Upper lobe of left lung (tissue), 6 donors: ENCODE results near the gene ZNF213. TPM values are rescaled to one million over a fixed set of nuclear protein-coding genes. Genes with fewer than 3 reads are reported as not detected.

ENCODE experiments used
- ATAC-seq, 2 donors: fragments of 200-7000 bp; cut with Tn5 transposase; one replicate each; pipeline ENCODE4 v1.9.1; 2022; ENCODE audit warnings: mild to moderate bottlenecking in 2 of 2, moderate library complexity in 2 of 2; ENCODE audit not compliant: low FRiP score in 2 of 2
- DNase-seq, 2 donors: peaks; one replicate each; pipeline ENCODE4 v3.0.0-alpha.2; 2019 to 2020
- H3K27ac ChIP-seq, 4 donors: fragments of 200-600 bp; sonication (generic); one replicate each; pipeline ENCODE4 v1.5.1; 2016 to 2019
- H3K27me3 ChIP-seq, 4 donors: fragments of 200-600 bp; sonication (generic); one replicate each; pipeline ENCODE4 v1.5.1; 2017 to 2019
- H3K36me3 ChIP-seq, 4 donors: fragments of 200-600 bp; sonication (generic); one replicate each; pipeline ENCODE4 v1.5.1; 2016 to 2019
- H3K4me1 ChIP-seq, 4 donors: fragments of 200-600 bp; sonication (generic); one replicate each; pipeline ENCODE4 v1.5.1; 2018 to 2019
- H3K4me3 ChIP-seq, 4 donors: fragments of 200-600 bp; sonication (generic); one replicate each; pipeline ENCODE4 v1.5.1; 2017 to 2019; ENCODE audit warnings: mild to moderate bottlenecking in 2 of 4, moderate library complexity in 1 of 4
- H3K9me3 ChIP-seq, 4 donors: fragments of 200-600 bp; sonication (generic); one replicate each; pipeline ENCODE4 v1.5.1; 2018 to 2019
- EP300 ChIP-seq, 4 donors: sonication (generic); formaldehyde crosslinking; IDR thresholded peaks; one replicate each; pipeline ENCODE4 v1.5.1; 2017; ENCODE audit warnings: antibody characterized with exemption in 4 of 4, control low read depth in 2 of 4
- POLR2A ChIP-seq, 4 donors: fragments of 450-650 bp; IDR thresholded peaks; one replicate each; pipeline ENCODE4 v1.5.1; 2016 to 2017; ENCODE audit warnings: antibody characterized with exemption in 4 of 4, mild to moderate bottlenecking in 2 of 4
- POLR2AphosphoS5 ChIP-seq, 2 donors: sonication (generic); formaldehyde crosslinking; IDR thresholded peaks; one replicate each; pipeline ENCODE4 v1.5.1; 2017; ENCODE audit warnings: antibody characterized with exemption in 2 of 2
- WGBS, 2 donors: methylation state at CpG; one replicate each; pipeline ENCODE4 v1.1.5; 2017 to 2018; 5-methylcytosine and 5-hydroxymethylcytosine counted together
- total RNA-seq, 6 donors: library from RNA; depleted of rRNA in 4 of 6; stranded (reverse); fragments of >200 nt in 4 of 6; gene quantifications; one replicate each; pipeline versions ENCODE4 v1.1.0 to v1.2.1, GENCODE V29; 2016 to 2021
- TF ChIP-seq, protein P1 (sequence below), 6 experiments: fragments of 450-650 bp in 4 of 6; fragments of 200-600 bp in 2 of 6; sonication (generic) in 2 of 6; IDR thresholded peaks; one replicate each; pipeline ENCODE4 v1.5.1; 2016 to 2019; ENCODE audit warnings: antibody characterized with exemption in 6 of 6
- donor health status: DM: no; HTN: no; CAD: no; lungs with moderate emphysema.
- donor health status: DM: no; HTN: yes; CAD: no; lungs with severe emphysema.

The ZNF213 gene
- total RNA-seq, 6 donors from 2014 or later: 4.2 to 20.3 (median 11.6) TPM

DNA sequence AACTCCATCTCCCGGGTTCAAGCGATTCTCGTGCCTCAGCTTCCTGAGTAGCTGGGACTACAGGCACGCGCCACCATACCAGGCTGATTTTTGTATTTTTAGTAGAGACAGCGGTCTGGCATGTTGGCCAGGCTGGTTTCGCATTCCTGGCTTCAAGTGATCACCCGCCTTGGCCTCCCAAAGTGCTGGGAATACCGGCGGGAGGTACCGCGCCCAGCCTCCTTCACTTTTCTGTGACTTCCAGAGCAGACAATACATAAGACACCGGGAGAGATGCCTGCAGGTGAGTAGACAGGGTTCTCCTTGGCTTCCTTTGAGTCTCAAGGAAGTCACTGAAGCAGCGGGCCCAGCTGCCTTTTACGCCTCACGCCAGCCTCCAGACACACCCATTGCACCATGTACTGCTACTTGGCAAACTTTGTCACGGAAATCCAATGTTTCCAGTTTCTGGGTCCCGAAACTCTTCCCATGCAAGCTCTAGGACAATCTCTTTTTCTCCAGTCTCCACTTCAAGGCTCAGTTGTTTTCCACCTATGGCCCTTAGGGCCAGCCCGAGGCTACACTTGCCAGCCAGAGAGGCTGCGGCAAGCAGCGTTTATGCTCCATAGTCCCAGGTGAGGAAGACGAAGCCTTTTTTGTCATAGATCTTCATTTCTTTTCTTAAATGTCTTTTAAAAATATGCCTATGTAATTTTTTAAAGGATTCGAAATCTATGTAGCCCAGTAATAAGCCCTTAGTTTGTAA lies 52.3 kb downstream of the ZNF213 start:
- H3K27me3 ChIP-seq: peaks cover 1 to 80% (median 52%) of the 10 kb centered on the region in 4 donors
- TF ChIP-seq POLR2AphosphoS5 (IDR thresholded peaks at IDR 0.05) (no peak), EP300 (IDR thresholded peaks at IDR 0.05) (no peak), POLR2A (IDR thresholded peaks at IDR 0.05) (no peak)
- TF ChIP-seq, protein P1, sequence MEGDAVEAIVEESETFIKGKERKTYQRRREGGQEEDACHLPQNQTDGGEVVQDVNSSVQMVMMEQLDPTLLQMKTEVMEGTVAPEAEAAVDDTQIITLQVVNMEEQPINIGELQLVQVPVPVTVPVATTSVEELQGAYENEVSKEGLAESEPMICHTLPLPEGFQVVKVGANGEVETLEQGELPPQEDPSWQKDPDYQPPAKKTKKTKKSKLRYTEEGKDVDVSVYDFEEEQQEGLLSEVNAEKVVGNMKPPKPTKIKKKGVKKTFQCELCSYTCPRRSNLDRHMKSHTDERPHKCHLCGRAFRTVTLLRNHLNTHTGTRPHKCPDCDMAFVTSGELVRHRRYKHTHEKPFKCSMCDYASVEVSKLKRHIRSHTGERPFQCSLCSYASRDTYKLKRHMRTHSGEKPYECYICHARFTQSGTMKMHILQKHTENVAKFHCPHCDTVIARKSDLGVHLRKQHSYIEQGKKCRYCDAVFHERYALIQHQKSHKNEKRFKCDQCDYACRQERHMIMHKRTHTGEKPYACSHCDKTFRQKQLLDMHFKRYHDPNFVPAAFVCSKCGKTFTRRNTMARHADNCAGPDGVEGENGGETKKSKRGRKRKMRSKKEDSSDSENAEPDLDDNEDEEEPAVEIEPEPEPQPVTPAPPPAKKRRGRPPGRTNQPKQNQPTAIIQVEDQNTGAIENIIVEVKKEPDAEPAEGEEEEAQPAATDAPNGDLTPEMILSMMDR (IDR thresholded peaks at IDR 0.05): no peak
- peaks cover 26 to 37% (median 31%) of the 10 kb centered on the region in 4 donors for H3K4me1 ChIP-seq
- DNase-seq (no peak), ATAC-seq (no peak)
- WGBS, 2 donors: 77 to 82% methylated on average over 23 of the region's 23 CpGs
- no peak overlapping the region for H3K4me3 ChIP-seq
- no peaks in the 10 kb centered on the region for H3K36me3 ChIP-seq
- H3K9me3 ChIP-seq: no peaks in the 10 kb centered on the region
- no peak overlapping the region for H3K27ac ChIP-seq

DNA sequence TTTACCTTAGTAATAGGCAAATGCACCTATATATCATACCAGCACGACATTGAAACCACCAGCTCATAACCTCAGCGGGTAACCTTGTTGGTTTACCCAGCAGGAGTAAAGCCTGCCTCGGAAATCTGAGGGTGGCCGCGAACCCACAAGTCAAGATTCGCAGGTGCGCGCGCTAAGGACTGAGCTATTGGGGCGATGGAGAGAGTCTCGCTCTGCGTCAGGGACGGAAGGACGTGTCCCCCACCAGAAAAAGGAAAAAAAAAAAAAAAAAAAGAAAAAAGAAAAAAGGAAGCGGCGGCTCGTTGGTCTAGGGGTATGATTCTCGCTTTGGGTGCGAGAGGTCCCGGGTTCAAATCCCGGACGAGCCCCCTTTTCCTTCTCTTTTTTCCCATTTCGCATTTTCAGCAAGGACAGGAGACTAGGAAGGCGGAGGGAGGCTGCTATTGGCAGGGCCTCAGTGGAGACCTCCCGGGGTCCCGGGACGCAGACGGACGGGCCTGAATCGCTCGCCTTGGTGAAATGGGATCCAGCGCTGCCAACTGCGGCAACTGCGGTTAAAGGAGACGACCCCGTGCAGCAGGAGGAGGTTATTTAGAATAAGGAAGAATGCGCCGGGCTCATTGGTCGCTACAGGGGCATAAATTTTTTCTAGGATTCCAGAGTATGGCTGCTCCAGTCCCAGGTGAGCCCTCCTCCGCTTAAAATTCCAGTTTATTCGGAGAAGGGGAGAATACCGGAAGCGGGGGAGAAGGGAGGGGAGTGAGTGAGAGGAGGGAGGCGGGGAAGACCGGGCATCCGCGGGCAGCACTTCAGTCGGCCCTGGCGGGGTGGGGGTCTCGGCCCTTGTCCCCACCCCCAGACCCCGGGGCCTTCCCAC lies 53.2 kb downstream of the ZNF213 start, which contains the start of gene OR1F1:
OR1F1 (plus strand) TSS at position 407 of the 877 bp plus-strand sequence.
- ATAC-seq (no peak), DNase-seq (peak in 1 of 2 donors; percentile 32)
- WGBS, 2 donors: 4 to 5% methylated on average over 39 to 50 of the region's 51 CpGs
- Histone ChIP-seq H3K27ac (no peak within 1 kb of the TSS), H3K36me3 (no peaks in the 10 kb centered on the region), H3K4me1 (peaks cover 21 to 30% (median 24%) of the 10 kb centered on the region in 4 donors), H3K27me3 (peaks cover 1 to 79% (median 55%) of the 10 kb centered on the region in 4 donors), H3K4me3 (peak within 1 kb of the TSS in 2 of 4 donors; percentile 12 to 18), H3K9me3 (peaks cover 0 to 6% (median 0%) of the 10 kb centered on the region in 4 donors)
- TF ChIP-seq EP300 (IDR thresholded peaks at IDR 0.05): no peak
- TF ChIP-seq POLR2A (IDR thresholded peaks at IDR 0.05): no peak
- TF ChIP-seq, protein P1 (IDR thresholded peaks at IDR 0.05): no peak
- TF ChIP-seq POLR2AphosphoS5 (IDR thresholded peaks at IDR 0.05): no peak

DNA sequence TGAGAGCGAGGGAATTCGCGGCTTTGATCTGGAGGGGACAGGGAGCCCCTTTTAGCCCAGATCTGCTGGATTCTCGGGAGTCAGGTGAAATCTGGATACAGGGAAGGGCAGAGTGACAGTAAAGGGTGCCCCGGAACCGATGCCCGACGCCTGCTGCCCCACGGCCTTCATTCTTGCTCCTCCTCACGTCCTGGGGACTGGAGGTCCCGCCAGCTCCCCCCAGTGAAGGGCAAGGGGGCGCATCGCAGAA lies 53.8 kb downstream of the ZNF213 start:
- Histone ChIP-seq H3K4me1 (peaks cover 15 to 24% (median 19%) of the 10 kb centered on the region in 4 donors), H3K27ac (no peak overlapping the region), H3K27me3 (peaks cover 1 to 79% (median 54%) of the 10 kb centered on the region in 4 donors), H3K9me3 (peaks cover 0 to 6% (median 0%) of the 10 kb centered on the region in 4 donors), H3K4me3 (peak overlapping the region in 2 of 4 donors; percentile 3 to 12), H3K36me3 (no peaks in the 10 kb centered on the region)
- WGBS, 2 donors: 0 to 2% methylated on average over 9 to 13 of the region's 13 CpGs
- ATAC-seq: no peak
- DNase-seq: peak in 1 of 2 donors; percentile 50
- TF ChIP-seq, protein P1 (IDR thresholded peaks at IDR 0.05): no peak
- no peak for TF ChIP-seq POLR2A (IDR thresholded peaks at IDR 0.05)
- TF ChIP-seq EP300 (IDR thresholded peaks at IDR 0.05): no peak
- no peak for TF ChIP-seq POLR2AphosphoS5 (IDR thresholded peaks at IDR 0.05)

DNA sequence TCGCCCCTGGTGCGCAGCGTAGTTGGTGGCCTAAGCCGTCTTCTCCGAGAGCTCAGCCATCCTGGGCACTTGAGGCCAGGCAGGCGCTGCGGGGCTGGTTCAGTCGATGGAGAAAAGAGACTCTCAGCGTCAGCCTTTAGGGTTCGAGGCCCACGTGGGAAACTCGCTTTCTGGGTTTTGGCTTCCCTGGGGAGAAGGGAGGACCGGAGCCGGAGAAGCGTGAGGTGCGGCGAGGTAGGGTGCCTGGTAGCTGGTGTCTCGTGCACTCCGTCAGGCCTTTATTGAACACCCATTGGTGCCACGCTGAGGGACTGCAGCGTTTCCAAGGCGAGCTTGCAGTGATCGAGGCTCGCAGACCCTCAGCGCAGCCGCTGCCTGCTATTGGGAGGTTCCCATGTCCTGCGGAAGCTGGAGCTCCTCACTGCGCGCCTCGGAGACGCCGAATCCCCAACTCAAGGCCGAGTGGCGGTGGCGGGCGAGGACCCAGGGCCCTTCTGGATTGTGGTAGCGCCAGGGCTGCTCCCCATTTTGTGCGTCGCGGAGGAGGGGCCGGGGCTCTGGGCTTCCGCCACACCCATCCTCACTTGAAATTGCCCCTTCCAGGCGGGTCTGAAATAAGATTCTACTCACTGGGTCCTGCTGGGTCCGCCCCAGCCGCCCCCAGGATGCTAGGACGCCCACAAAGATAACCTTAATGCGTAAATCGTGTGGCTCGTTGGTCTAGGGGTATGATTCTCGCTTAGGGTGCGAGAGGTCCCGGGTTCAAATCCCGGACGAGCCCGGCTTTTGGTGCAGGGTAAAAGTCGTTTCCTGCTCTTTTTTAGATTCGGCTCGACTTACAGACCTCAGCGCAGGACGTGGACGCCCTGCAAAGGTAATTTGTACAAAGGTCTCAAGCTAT lies 54.3 kb downstream of the ZNF213 start:
- WGBS, 2 donors: 3 to 4% methylated on average over 38 to 54 of the region's 61 CpGs
- Histone ChIP-seq H3K36me3 (no peaks in the 10 kb centered on the region), H3K27ac (no peak overlapping the region), H3K4me3 (peak overlapping the region in 2 of 4 donors; percentile 12 to 18), H3K9me3 (peaks cover 0 to 6% (median 0%) of the 10 kb centered on the region in 4 donors), H3K4me1 (peaks cover 12 to 19% (median 17%) of the 10 kb centered on the region in 4 donors), H3K27me3 (peaks cover 1 to 74% (median 51%) of the 10 kb centered on the region in 4 donors)
- ATAC-seq: peak in 1 of 2 donors; percentile 19
- TF ChIP-seq, protein P1 (IDR thresholded peaks at IDR 0.05): no peak
- TF ChIP-seq EP300 (IDR thresholded peaks at IDR 0.05): no peak
- DNase-seq: no peak
